ENCODE results near the gene CROCC.

The CROCC gene

GRCh38 chr1:16981269-16981849, 59.6 kb downstream of the CROCC start:
- TF ChIP-seq ZNF8 (CRISPR knock-in tag; IDR thresholded peaks at IDR 0.05) (no peak), SNAI2 (CRISPR knock-in tag; IDR thresholded peaks at IDR 0.05) (no peak), GLIS3 (CRISPR knock-in tag; IDR thresholded peaks at IDR 0.05) (no peak), PATZ1 (CRISPR knock-in tag; IDR thresholded peaks at IDR 0.05; ENCODE audit: borderline replicate concordance) (no peak), ZC3H10 (CRISPR knock-in tag; IDR thresholded peaks at IDR 0.05) (no peak)
- peak; percentile 14; the same call in 2 of the 3 replicates for ATAC-seq

GRCh38 chr1:16982902-16983301, 61.2 kb downstream of the CROCC start:
- ATAC-seq, result no peak
- TF ChIP-seq SNAI2 (CRISPR knock-in tag; IDR thresholded peaks at IDR 0.05) (no peak), TSHZ2 (CRISPR knock-in tag; IDR thresholded peaks at IDR 0.05) (no peak), POU6F1 (CRISPR knock-in tag; IDR thresholded peaks at IDR 0.05; ENCODE audit: borderline replicate concordance, low read depth) (no peak), GLIS3 (CRISPR knock-in tag; IDR thresholded peaks at IDR 0.05) (no peak), ZFP3 (CRISPR knock-in tag; IDR thresholded peaks at IDR 0.05) (no peak), BACH2 (CRISPR knock-in tag; IDR thresholded peaks at IDR 0.05; ENCODE audit: borderline replicate concordance) (no peak), PPARA (CRISPR knock-in tag; IDR thresholded peaks at IDR 0.05; ENCODE audit: borderline replicate concordance) (no peak), TOX (CRISPR knock-in tag; IDR thresholded peaks at IDR 0.05; ENCODE audit: borderline replicate concordance) (no peak), ISL1 (CRISPR knock-in tag; IDR thresholded peaks at IDR 0.05) (no peak), CSRNP3 (CRISPR knock-in tag; IDR thresholded peaks at IDR 0.05) (no peak), PATZ1 (CRISPR knock-in tag; IDR thresholded peaks at IDR 0.05; ENCODE audit: borderline replicate concordance) (no peak), ZNF565 (CRISPR knock-in tag; conservative IDR thresholded peaks at IDR 0.05; ENCODE audit: low read depth) (no peak)

- no peak for ATAC-seq
- TF ChIP-seq ARNTL (CRISPR knock-in tag; IDR thresholded peaks at IDR 0.05; ENCODE audit: borderline replicate concordance, low read depth) (no peak), CSDC2 (CRISPR knock-in tag; IDR thresholded peaks at IDR 0.05) (no peak), GLIS3 (CRISPR knock-in tag; IDR thresholded peaks at IDR 0.05) (no peak), POU6F1 (CRISPR knock-in tag; IDR thresholded peaks at IDR 0.05; ENCODE audit: borderline replicate concordance, low read depth) (no peak), ZFP3 (CRISPR knock-in tag; IDR thresholded peaks at IDR 0.05) (no peak), ISL1 (CRISPR knock-in tag; IDR thresholded peaks at IDR 0.05) (no peak), PATZ1 (CRISPR knock-in tag; IDR thresholded peaks at IDR 0.05; ENCODE audit: borderline replicate concordance) (no peak), ESRRG (CRISPR knock-in tag; IDR thresholded peaks at IDR 0.05) (no peak), PPARA (CRISPR knock-in tag; IDR thresholded peaks at IDR 0.05; ENCODE audit: borderline replicate concordance) (no peak), ZNF8 (CRISPR knock-in tag; IDR thresholded peaks at IDR 0.05) (no peak), ZNF70 (CRISPR knock-in tag; IDR thresholded peaks at IDR 0.05) (no peak), ZC3H10 (CRISPR knock-in tag; IDR thresholded peaks at IDR 0.05) (no peak), TSHZ2 (CRISPR knock-in tag; IDR thresholded peaks at IDR 0.05) (no peak), BACH2 (CRISPR knock-in tag; IDR thresholded peaks at IDR 0.05; ENCODE audit: borderline replicate concordance) (no peak)
Measured at GRCh38 chr1:16983649-16984048, 61.9 kb downstream of the CROCC start.

All from SK-N-SH treated with all-trans-retinoic acid at 6 μM for 48 hours (cell line).